ENCODE results near the gene NPAS1. TPM values are rescaled to one million over a fixed set of nuclear protein-coding genes. Genes with fewer than 3 reads are reported as not detected.

Gene NPAS1
- total and polyA plus RNA-seq, 2 of the 13 experiments (the other 11 are each of a cell fraction or from before 2014, with no cell fraction given) = 0.35 to 2.9 TPM

DNA sequence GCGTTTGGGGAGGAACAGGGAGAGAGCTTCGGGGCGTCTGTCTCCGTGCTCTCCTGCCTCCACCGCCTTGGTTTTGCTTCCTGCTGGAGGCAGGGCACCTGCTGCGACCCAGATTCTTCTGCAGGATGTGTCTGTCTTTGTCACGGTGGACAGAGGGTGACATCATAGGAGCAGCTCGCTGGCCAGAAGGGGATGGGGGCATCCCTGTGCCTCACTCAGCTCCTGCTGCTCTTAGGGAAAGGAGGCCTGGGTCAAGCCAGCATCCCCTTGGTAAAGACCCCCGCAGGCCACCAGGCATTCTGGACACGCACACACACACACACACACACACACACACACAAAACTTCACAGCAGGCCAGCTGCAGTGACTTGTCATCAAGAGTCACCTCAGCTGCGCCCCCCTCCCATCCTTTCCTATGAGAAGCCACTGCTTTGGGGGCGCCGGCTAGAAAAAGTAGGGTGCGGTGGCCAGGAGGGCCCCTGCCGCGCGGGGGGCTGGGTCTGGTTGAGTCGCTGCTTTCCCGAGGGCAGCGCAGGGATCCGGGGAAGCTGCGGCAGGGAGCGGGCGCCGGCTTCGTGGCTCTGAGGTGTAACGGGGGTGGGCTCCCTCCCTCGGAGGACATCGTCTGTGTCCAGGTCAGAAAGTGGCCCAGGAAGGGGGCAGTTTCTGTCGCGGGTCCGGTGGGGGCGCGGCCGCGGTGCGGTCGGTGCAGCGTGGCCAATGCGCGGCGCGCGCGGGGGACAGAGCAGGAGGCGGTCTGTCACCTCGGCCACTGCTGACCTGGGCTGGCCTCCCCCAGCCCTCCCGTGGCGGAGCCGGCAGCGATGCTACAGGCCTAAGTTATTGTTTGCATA, 15.8 kb upstream of the NPAS1 start (continued):
- TF ChIP-seq, protein P1, sequence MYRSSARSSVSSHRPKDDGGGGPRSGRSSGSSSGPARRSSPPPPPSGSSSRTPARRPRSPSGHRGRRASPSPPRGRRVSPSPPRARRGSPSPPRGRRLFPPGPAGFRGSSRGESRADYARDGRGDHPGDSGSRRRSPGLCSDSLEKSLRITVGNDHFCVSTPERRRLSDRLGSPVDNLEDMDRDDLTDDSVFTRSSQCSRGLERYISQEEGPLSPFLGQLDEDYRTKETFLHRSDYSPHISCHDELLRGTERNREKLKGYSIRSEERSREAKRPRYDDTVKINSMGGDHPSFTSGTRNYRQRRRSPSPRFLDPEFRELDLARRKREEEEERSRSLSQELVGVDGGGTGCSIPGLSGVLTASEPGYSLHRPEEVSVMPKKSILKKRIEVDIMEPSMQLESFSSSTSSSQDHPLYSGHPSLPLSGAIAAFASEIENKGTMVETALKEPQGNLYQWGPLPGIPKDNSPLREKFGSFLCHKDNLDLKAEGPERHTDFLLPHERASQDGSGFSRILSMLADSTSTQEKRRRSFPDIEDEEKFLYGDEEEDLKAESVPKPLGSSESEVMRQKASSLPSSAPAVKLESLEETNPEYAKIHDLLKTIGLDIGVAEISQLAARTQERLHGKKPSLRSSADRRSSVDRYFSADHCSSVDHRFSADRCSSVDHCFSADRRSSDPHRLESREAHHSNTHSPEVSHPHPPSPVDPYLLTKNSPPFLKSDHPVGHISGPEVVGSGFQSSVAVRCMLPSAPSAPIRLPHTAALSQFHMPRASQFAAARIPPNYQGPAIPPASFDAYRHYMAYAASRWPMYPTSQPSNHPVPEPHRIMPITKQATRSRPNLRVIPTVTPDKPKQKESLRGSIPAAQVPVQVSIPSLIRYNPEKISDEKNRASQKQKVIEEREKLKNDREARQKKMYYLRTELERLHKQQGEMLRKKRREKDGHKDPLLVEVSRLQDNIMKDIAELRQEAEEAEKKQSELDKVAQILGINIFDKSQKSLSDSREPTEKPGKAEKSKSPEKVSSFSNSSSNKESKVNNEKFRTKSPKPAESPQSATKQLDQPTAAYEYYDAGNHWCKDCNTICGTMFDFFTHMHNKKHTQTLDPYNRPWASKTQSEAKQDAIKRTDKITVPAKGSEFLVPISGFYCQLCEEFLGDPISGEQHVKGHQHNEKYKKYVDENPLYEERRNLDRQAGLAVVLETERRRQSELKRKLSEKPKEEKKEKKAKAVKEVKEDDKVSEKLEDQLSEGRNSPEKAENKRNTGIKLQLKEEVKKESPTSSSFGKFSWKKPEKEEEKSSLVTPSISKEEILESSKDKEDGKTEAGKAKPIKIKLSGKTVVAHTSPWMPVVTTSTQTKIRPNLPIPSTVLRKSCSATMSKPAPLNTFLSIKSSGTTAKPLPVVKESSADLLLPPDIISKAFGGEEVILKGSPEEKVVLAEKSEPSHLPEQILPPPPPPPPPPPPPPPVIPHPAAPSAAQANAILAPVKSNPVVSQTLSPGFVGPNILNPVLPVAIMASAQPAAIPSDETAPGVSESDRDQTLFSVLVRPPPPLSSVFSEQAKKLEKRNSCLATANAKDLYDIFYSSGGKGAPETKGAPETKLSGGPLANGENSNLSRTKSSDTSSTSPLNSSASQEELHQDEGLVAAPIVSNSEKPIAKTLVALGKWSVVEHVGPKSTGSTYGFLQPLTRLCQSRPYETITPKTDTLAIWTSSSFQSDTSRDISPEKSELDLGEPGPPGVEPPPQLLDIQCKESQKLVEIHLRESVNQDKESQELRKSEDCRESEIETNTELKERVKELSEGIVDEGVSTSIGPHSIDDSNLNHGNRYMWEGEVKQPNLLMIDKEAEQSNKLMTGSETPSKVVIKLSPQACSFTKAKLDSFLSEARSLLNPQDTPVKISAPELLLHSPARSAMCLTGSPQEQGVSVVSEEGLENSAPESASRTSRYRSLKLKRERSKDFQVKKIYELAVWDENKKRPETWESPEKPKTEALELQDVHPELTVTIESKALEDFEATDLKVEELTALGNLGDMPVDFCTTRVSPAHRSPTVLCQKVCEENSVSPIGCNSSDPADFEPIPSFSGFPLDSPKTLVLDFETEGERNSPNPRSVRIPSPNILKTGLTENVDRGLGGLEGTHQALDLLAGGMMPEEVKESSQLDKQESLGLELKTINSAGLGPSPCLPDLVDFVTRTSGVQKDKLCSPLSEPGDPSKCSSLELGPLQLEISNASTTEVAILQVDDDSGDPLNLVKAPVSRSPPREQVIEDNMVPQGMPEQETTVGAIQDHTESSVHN (CRISPR knock-in tag; IDR thresholded peaks at IDR 0.05) = 0 out of 2 replicates have a peak, but pooled peaks have one; percentile 33
- TF ChIP-seq, protein P2, sequence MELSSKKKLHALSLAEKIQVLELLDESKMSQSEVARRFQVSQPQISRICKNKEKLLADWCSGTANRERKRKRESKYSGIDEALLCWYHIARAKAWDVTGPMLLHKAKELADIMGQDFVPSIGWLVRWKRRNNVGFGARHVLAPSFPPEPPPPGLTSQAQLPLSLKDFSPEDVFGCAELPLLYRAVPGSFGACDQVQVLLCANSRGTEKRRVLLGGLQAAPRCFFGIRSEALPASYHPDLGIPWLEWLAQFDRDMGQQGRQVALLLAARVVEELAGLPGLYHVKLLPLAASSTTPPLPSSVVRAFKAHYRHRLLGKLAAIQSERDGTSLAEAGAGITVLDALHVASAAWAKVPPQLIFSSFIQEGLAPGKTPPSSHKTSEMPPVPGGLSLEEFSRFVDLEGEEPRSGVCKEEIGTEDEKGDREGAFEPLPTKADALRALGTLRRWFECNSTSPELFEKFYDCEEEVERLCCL (CRISPR knock-in tag; IDR thresholded peaks at IDR 0.05; ENCODE audit: borderline replicate concordance) = no peak
- TF ChIP-seq CBX5 (CRISPR knock-in tag; IDR thresholded peaks at IDR 0.05; ENCODE audit: borderline replicate concordance) = 0 out of 2 replicates have a peak, but pooled peaks have one; percentile 20
- TF ChIP-seq ZNF501 (CRISPR knock-in tag; IDR thresholded peaks at IDR 0.05) = peak; percentile 48; the same call in 1 of the 2 replicates
- 0 out of 2 replicates have a peak, but pooled peaks have one; percentile 17 for TF ChIP-seq HNRNPL (IDR thresholded peaks at IDR 0.05; ENCODE audit: low read depth, low read length)
- TF ChIP-seq, protein P3, sequence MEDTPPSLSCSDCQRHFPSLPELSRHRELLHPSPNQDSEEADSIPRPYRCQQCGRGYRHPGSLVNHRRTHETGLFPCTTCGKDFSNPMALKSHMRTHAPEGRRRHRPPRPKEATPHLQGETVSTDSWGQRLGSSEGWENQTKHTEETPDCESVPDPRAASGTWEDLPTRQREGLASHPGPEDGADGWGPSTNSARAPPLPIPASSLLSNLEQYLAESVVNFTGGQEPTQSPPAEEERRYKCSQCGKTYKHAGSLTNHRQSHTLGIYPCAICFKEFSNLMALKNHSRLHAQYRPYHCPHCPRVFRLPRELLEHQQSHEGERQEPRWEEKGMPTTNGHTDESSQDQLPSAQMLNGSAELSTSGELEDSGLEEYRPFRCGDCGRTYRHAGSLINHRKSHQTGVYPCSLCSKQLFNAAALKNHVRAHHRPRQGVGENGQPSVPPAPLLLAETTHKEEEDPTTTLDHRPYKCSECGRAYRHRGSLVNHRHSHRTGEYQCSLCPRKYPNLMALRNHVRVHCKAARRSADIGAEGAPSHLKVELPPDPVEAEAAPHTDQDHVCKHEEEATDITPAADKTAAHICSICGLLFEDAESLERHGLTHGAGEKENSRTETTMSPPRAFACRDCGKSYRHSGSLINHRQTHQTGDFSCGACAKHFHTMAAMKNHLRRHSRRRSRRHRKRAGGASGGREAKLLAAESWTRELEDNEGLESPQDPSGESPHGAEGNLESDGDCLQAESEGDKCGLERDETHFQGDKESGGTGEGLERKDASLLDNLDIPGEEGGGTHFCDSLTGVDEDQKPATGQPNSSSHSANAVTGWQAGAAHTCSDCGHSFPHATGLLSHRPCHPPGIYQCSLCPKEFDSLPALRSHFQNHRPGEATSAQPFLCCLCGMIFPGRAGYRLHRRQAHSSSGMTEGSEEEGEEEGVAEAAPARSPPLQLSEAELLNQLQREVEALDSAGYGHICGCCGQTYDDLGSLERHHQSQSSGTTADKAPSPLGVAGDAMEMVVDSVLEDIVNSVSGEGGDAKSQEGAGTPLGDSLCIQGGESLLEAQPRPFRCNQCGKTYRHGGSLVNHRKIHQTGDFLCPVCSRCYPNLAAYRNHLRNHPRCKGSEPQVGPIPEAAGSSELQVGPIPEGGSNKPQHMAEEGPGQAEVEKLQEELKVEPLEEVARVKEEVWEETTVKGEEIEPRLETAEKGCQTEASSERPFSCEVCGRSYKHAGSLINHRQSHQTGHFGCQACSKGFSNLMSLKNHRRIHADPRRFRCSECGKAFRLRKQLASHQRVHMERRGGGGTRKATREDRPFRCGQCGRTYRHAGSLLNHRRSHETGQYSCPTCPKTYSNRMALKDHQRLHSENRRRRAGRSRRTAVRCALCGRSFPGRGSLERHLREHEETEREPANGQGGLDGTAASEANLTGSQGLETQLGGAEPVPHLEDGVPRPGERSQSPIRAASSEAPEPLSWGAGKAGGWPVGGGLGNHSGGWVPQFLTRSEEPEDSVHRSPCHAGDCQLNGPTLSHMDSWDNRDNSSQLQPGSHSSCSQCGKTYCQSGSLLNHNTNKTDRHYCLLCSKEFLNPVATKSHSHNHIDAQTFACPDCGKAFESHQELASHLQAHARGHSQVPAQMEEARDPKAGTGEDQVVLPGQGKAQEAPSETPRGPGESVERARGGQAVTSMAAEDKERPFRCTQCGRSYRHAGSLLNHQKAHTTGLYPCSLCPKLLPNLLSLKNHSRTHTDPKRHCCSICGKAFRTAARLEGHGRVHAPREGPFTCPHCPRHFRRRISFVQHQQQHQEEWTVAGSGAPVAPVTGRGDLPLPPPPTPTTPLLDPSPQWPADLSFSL (CRISPR knock-in tag; IDR thresholded peaks at IDR 0.05) = peak; percentile 62; the same call in 1 of the 2 replicates
- TF ChIP-seq RBM22 (optimal IDR thresholded peaks at IDR 0.05; ENCODE audit: low read length) = peak; percentile 87
- TF ChIP-seq MAFF (IDR thresholded peaks at IDR 0.05; ENCODE audit: low read depth, low read length) = no peak
- no peak for TF ChIP-seq HOXD1 (CRISPR knock-in tag; IDR thresholded peaks at IDR 0.05)
- TF ChIP-seq ZBTB21 (CRISPR knock-in tag; IDR thresholded peaks at IDR 0.05) = peak; percentile 53; the same call in 1 of the 2 replicates
- TF ChIP-seq SALL1 (CRISPR knock-in tag; IDR thresholded peaks at IDR 0.05) = peak; percentile 21; the same call in 1 of the 2 replicates
